GM12878 (cell line): ENCODE measurements around the gene BBS9. TPM values are rescaled to one million over a fixed set of nuclear protein-coding genes. Genes with fewer than 3 reads are reported as not detected.
A peak's percentile ranks its signal among the peaks of the same experiment; 100 is the strongest.

ENCODE experiments used
- ATAC-seq: fragments of 200-7000 bp; cut with Tn5 transposase; 3 replicates; pipeline ENCODE4 v1.9.1; 2020; ENCODE audit warnings: mild to moderate bottlenecking, moderate library complexity
- BruUV-seq: library from RNA; stranded (reverse); fragments of 400-500 nt; replicated peaks from 2 replicates; lab custom pipeline; 2021; lab: Mats Ljungman, UMichigan
- CTCF ChIA-PET: fragments of 300-600 bp; sonication (Branson Sonifier 250); formaldehyde crosslinking; extraction: SDS; loops from one replicate; lab custom pipeline; 2021; ENCODE audit warnings: inconsistent platforms; lab: Yijun Ruan, JAX
- POLR2A ChIA-PET: fragments of 350-600 bp; formaldehyde crosslinking; extraction: SDS; loops from one replicate; lab custom pipeline; 2021; ENCODE audit warnings: inconsistent platforms; lab: Charles Lee
- RAD21 ChIA-PET: fragments of 300-600 bp; sonication (Branson Sonifier 250); formaldehyde crosslinking; loops from one replicate; lab custom pipeline; 2023; ENCODE audit warnings: antibody characterized with exemption; ENCODE audit not compliant: unreplicated experiment; lab: Charles Lee
- SMC1A ChIA-PET: fragments of 300-600 bp; sonication (Branson Sonifier 250); formaldehyde crosslinking; loops from one replicate; lab custom pipeline; 2023; ENCODE audit not compliant: unreplicated experiment, uncharacterized antibody; lab: Charles Lee
- DNase-seq: peaks from one replicate; pipeline ENCODE4 v3.0.0-alpha.2; 2011; ENCODE audit warnings: low read depth, low spot score
- FAIRE-seq: peaks from 3 replicates; lab custom pipeline; 2011; peaks lifted over from hg19 to GRCh38; lab: Jason Lieb, UNC
- H2AFZ ChIP-seq: 2 replicates; pipeline ENCODE4 v1.6.0; 2011; ENCODE audit warnings: low read depth, low read length, control low read depth; ENCODE audit not compliant: control insufficient read depth
- H3K27ac ChIP-seq: 2 replicates; pipeline ENCODE4 v1.5.1; 2011; ENCODE audit warnings: control low read depth; ENCODE audit not compliant: control insufficient read depth, insufficient read depth
- H3K27me3 ChIP-seq, 2 experiments: replicated peaks in 1 of 2; 2 replicates each; pipeline versions ENCODE4 v1.6.0 to v1.6.1; 2011; ENCODE audit warnings: low read length in 1 of 2; ENCODE audit not compliant: control insufficient read depth in 2 of 2, insufficient read depth in 2 of 2
- H3K36me3 ChIP-seq, 2 experiments: 2 replicates each; pipeline ENCODE4 v1.5.1; 2011; ENCODE audit warnings: low read length in 1 of 2; ENCODE audit not compliant: control insufficient read depth in 2 of 2, insufficient read depth in 2 of 2
- H3K4me1 ChIP-seq: 2 replicates; pipeline ENCODE4 v1.6.1; 2011; ENCODE audit warnings: mild to moderate bottlenecking, low read length, moderate library complexity, mixed read lengths; ENCODE audit not compliant: control insufficient read depth, insufficient read depth
- H3K4me2 ChIP-seq: 2 replicates; pipeline ENCODE4 v1.6.0; 2011; ENCODE audit warnings: control low read depth; ENCODE audit not compliant: control insufficient read depth, insufficient read depth
- H3K4me3 ChIP-seq: fragments of 200-600 bp; sonication (generic); 2 replicates; pipeline ENCODE4 v1.5.1; 2016
- H3K79me2 ChIP-seq: 2 replicates; pipeline ENCODE4 v1.6.0; 2011; ENCODE audit warnings: low read length; ENCODE audit not compliant: control insufficient read depth, insufficient read depth
- H3K9ac ChIP-seq: 2 replicates; pipeline ENCODE4 v1.8.0; 2011; ENCODE audit warnings: low read length, control low read depth, mixed read lengths; ENCODE audit not compliant: control insufficient read depth, insufficient read depth
- H3K9me3 ChIP-seq: replicated peaks from 3 replicates; pipeline ENCODE4 v1.5.1; 2011; ENCODE audit warnings: mild to moderate bottlenecking, low read length; ENCODE audit not compliant: control insufficient read depth, insufficient read depth
- H4K20me1 ChIP-seq: 2 replicates; pipeline ENCODE4 v1.6.0; 2011; ENCODE audit not compliant: control insufficient read depth, insufficient read depth
- BCL11A ChIP-seq: IDR thresholded peaks from 2 replicates; pipeline ENCODE4 v1.6.1; 2011; ENCODE audit warnings: low read depth, low read length
- CBFB ChIP-seq: IDR thresholded peaks from 2 replicates; pipeline ENCODE4 v1.6.1; 2016; ENCODE audit warnings: antibody characterized with exemption, low read depth
- CBX5 ChIP-seq: sonication (generic); IDR thresholded peaks from 2 replicates; pipeline ENCODE4 v1.6.1; 2016; ENCODE audit warnings: low read depth, moderate library complexity, mild to moderate bottlenecking, inconsistent platforms
- FOXK2 ChIP-seq: fragments of 450-650 bp; IDR thresholded peaks from 2 replicates; pipeline ENCODE4 v1.6.1; 2017; ENCODE audit warnings: mild to moderate bottlenecking, moderate library complexity
- GABPA ChIP-seq: IDR thresholded peaks from 2 replicates; pipeline ENCODE4 v1.6.1; 2014; ENCODE audit warnings: antibody characterized with exemption, low read depth, mild to moderate bottlenecking, inconsistent platforms
- GATAD2B ChIP-seq: fragments of 450-650 bp; conservative IDR thresholded peaks from 2 replicates; pipeline ENCODE4 v1.6.1; 2017; ENCODE audit warnings: low read depth, mild to moderate bottlenecking, moderate library complexity
- IRF5 ChIP-seq: fragments of 450-650 bp; IDR thresholded peaks from 2 replicates; pipeline ENCODE4 v1.6.1; 2017; ENCODE audit warnings: borderline replicate concordance
- MTA2 ChIP-seq: fragments of 450-650 bp; IDR thresholded peaks from 2 replicates; pipeline ENCODE4 v1.6.1; 2016; ENCODE audit warnings: low read depth, mild to moderate bottlenecking, moderate library complexity
- MYB ChIP-seq: fragments of 150-350 bp; IDR thresholded peaks from 2 replicates; pipeline ENCODE4 v1.6.1; 2014; ENCODE audit warnings: mild to moderate bottlenecking, low read depth, low read length, borderline replicate concordance
- TAF1 ChIP-seq: IDR thresholded peaks from 2 replicates; pipeline ENCODE4 v1.6.1; 2011; ENCODE audit warnings: mild to moderate bottlenecking, low read depth, low read length, borderline replicate concordance
- TARDBP ChIP-seq: IDR thresholded peaks from 2 replicates; pipeline ENCODE4 v1.6.1; 2016; ENCODE audit warnings: borderline replicate concordance
- USF1 ChIP-seq: IDR thresholded peaks from 2 replicates; pipeline ENCODE4 v1.6.1; 2011; ENCODE audit warnings: borderline replicate concordance, low read depth, mild to moderate bottlenecking, moderate library complexity, mixed read lengths, low read length; ENCODE audit not compliant: insufficient read depth; ENCODE audit errors: extremely low read length
- ZNF24 ChIP-seq: fragments of 450-650 bp; IDR thresholded peaks from 2 replicates; pipeline ENCODE4 v1.6.1; 2017; ENCODE audit warnings: antibody characterized with exemption, mild to moderate bottlenecking
- in situ Hi-C: fragments of 300-500 bp; cut with MboI; formaldehyde crosslinking; loops from 9 replicates; pipeline ENCODE4 v1.14.3; 2018; ENCODE audit warnings: mixed read lengths
- intact Hi-C: fragments of 100-400 bp; cut with micrococcal nuclease; formaldehyde crosslinking; loops from one replicate; pipeline ENCODE4 v1.14.2; 2022; ENCODE audit not compliant: unreplicated experiment
- polyA plus RNA-seq, 11 experiments: library from polyadenylated mRNA; depleted of rRNA in 4 of 11; unstranded in 6 of 11; stranded (reverse) in 5 of 11; fragments of >200 nt; fragmentation: Nextera tagmentation in 4 of 11; fragmentation: Illumina TruSeq in 1 of 11; extraction: Ambion mirVana in 4 of 11; extraction: Trizol in 1 of 11; gene quantifications; 1 replicate in 1 of 11; 2 replicates in 10 of 11; pipeline versions ENCODE4 v1.2.1 to v1.2.3, GENCODE V29; 2011 to 2016; ENCODE audit warnings: inconsistent platforms in 2 of 11, missing spikeins in 2 of 11, low read depth in 1 of 11
- total RNA-seq, 4 experiments: library from RNA; depleted of rRNA in 3 of 4; stranded (reverse); fragments of >200 nt in 3 of 4; fragmentation: Illumina TruSeq in 1 of 4; extraction: Trizol in 1 of 4; gene quantifications; 2 replicates each; pipeline versions ENCODE4 v1.2.1 to v1.2.3, GENCODE V29; 2013 to 2021
- TF ChIP-seq, protein P1 (sequence below): fragments of 450-650 bp; IDR thresholded peaks from 2 replicates; pipeline ENCODE4 v1.6.1; 2016; ENCODE audit warnings: mild to moderate bottlenecking, moderate library complexity, borderline replicate concordance
- TF ChIP-seq, protein P2 (sequence below), 3 experiments: IDR thresholded peaks in 2 of 3; conservative IDR thresholded peaks in 1 of 3; 2 replicates each; pipeline ENCODE4 v1.5.1; 2011; ENCODE audit warnings: low read depth in 3 of 3, low read length in 3 of 3, mild to moderate bottlenecking in 3 of 3, control low read depth in 2 of 3, moderate library complexity in 2 of 3, inconsistent platforms in 1 of 3, mixed read lengths in 1 of 3; ENCODE audit not compliant: control insufficient read depth in 2 of 3, insufficient read depth in 1 of 3; ENCODE audit errors: extremely low read depth in 1 of 3

Gene BBS9
- total and polyA plus RNA-seq, 10 of the 15 experiments (the other 5 are each of a cell fraction or from before 2014, with no cell fraction given): 1.2 to 5.6 (median 2.3) TPM

DNA sequence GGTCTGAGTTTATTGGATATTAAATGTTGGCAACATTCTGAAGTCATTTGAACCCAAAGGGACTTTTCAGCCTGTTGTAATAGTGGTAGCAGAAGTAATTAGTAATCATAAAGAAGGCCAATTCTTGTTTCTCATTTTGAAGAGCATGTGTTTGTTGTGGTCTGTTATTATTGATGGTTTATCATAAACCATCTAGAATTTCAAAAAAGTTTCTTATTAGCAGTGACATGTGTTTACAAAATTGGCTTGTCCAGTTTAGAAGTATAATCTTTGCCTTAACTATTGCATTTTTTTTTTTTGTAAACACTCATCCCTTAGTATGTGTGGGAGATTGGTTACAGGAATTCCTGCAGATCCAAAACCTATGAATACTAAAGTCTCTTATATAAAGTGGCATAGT lies 177.8 kb downstream of the BBS9 start:
- DNase-seq (no peak), ATAC-seq (no peak), FAIRE-seq (no peak)
- ChIA-PET POLR2A (no interaction called here), RAD21 (no interaction called here), CTCF (no interaction called here), SMC1A (no interaction called here)
- H3K4me1 ChIP-seq: no peaks in the 10 kb centered on the region
- H4K20me1 ChIP-seq: no peaks in the 10 kb centered on the region
- no peak overlapping the region for H3K27ac ChIP-seq
- no peaks in the 10 kb centered on the region for H3K9me3 ChIP-seq
- H3K9ac ChIP-seq: no peak overlapping the region
- H3K4me2 ChIP-seq: no peak overlapping the region
- in situ Hi-C loops (no loop called here), intact Hi-C loops (no loop called here)
- H3K36me3 ChIP-seq: no peaks in the 10 kb centered on the region
- no peaks in the 10 kb centered on the region for H3K27me3 ChIP-seq
- no peak overlapping the region for H2AFZ ChIP-seq
- TF ChIP-seq, protein P1, sequence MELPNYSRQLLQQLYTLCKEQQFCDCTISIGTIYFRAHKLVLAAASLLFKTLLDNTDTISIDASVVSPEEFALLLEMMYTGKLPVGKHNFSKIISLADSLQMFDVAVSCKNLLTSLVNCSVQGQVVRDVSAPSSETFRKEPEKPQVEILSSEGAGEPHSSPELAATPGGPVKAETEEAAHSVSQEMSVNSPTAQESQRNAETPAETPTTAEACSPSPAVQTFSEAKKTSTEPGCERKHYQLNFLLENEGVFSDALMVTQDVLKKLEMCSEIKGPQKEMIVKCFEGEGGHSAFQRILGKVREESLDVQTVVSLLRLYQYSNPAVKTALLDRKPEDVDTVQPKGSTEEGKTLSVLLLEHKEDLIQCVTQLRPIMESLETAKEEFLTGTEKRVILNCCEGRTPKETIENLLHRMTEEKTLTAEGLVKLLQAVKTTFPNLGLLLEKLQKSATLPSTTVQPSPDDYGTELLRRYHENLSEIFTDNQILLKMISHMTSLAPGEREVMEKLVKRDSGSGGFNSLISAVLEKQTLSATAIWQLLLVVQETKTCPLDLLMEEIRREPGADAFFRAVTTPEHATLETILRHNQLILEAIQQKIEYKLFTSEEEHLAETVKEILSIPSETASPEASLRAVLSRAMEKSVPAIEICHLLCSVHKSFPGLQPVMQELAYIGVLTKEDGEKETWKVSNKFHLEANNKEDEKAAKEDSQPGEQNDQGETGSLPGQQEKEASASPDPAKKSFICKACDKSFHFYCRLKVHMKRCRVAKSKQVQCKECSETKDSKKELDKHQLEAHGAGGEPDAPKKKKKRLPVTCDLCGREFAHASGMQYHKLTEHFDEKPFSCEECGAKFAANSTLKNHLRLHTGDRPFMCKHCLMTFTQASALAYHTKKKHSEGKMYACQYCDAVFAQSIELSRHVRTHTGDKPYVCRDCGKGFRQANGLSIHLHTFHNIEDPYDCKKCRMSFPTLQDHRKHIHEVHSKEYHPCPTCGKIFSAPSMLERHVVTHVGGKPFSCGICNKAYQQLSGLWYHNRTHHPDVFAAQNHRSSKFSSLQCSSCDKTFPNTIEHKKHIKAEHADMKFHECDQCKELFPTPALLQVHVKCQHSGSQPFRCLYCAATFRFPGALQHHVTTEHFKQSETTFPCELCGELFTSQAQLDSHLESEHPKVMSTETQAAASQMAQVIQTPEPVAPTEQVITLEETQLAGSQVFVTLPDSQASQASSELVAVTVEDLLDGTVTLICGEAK: no peak
- TF ChIP-seq TAF1 (no peak), FOXK2 (no peak), USF1 (no peak), IRF5 (no peak), MYB (no peak), GATAD2B (no peak), GABPA (no peak), ZNF24 (no peak), BCL11A (0 out of 2 replicates have a peak, but pooled peaks have one; percentile 15), CBFB (no peak), TARDBP (no peak), MTA2 (peak; percentile 56), CBX5 (no peak)
- TF ChIP-seq, protein P2, sequence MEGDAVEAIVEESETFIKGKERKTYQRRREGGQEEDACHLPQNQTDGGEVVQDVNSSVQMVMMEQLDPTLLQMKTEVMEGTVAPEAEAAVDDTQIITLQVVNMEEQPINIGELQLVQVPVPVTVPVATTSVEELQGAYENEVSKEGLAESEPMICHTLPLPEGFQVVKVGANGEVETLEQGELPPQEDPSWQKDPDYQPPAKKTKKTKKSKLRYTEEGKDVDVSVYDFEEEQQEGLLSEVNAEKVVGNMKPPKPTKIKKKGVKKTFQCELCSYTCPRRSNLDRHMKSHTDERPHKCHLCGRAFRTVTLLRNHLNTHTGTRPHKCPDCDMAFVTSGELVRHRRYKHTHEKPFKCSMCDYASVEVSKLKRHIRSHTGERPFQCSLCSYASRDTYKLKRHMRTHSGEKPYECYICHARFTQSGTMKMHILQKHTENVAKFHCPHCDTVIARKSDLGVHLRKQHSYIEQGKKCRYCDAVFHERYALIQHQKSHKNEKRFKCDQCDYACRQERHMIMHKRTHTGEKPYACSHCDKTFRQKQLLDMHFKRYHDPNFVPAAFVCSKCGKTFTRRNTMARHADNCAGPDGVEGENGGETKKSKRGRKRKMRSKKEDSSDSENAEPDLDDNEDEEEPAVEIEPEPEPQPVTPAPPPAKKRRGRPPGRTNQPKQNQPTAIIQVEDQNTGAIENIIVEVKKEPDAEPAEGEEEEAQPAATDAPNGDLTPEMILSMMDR (IDR thresholded peaks at IDR 0.05 in 2 of 3, conservative IDR thresholded peaks at IDR 0.05 in 1 of 3; ENCODE audit: control insufficient read depth in 2 of 3, extremely low read depth in 1 of 3, insufficient read depth in 1 of 3, low read depth in 3 of 3, low read length in 3 of 3): no peak
- no peak overlapping the region for H3K4me3 ChIP-seq
- no TSS peak for BruUV-seq
- no peaks in the 10 kb centered on the region for H3K79me2 ChIP-seq
